Stimulated activated naive CD4-positive, alpha-beta T cell treated with Interleukin-2 at 50 U/mL for 16 hours (primary cell): ENCODE data around the gene KIF17.

Experiments
- DNase-seq: peaks from one replicate; lab custom pipeline; 2025; lab: John Stamatoyannopoulos, UW

The KIF17 gene

GRCh38 chr1:20625176-20626097 lies 92.4 kb downstream of the KIF17 start:
- DNase-seq, result no peak

GRCh38 chr1:20624709-20625108 lies 93.1 kb downstream of the KIF17 start:
- no peak for DNase-seq

GRCh38 chr1:20621012-20621411 lies 96.8 kb downstream of the KIF17 start:
- DNase-seq, result no peak

GRCh38 chr1:20619999-20620398 lies 97.8 kb downstream of the KIF17 start:
- no peak for DNase-seq

- no peak for DNase-seq
These were observed 99.3 kb downstream of the KIF17 start for GRCh38 chr1:20618550-20618949.

- no peak for DNase-seq
These were observed 100.8 kb downstream of the KIF17 start for GRCh38 chr1:20616847-20617487.

- DNase-seq, result no peak
These were observed 101.6 kb downstream of the KIF17 start for GRCh38 chr1:20615946-20616846.

- no peak for DNase-seq
These were observed 103.7 kb downstream of the KIF17 start for GRCh38 chr1:20614131-20614579.
